HG02852 (cell line): ENCODE measurements around the gene OGFR.

Source experiments
- ATAC-seq: cut with Tn5 transposase; IDR thresholded peaks from one replicate; pipeline ENCODE4 v1.9.1; 2021; ENCODE audit warnings: mild to moderate bottlenecking, moderate library complexity; ENCODE audit not compliant: unreplicated experiment

OGFR gene

DNA sequence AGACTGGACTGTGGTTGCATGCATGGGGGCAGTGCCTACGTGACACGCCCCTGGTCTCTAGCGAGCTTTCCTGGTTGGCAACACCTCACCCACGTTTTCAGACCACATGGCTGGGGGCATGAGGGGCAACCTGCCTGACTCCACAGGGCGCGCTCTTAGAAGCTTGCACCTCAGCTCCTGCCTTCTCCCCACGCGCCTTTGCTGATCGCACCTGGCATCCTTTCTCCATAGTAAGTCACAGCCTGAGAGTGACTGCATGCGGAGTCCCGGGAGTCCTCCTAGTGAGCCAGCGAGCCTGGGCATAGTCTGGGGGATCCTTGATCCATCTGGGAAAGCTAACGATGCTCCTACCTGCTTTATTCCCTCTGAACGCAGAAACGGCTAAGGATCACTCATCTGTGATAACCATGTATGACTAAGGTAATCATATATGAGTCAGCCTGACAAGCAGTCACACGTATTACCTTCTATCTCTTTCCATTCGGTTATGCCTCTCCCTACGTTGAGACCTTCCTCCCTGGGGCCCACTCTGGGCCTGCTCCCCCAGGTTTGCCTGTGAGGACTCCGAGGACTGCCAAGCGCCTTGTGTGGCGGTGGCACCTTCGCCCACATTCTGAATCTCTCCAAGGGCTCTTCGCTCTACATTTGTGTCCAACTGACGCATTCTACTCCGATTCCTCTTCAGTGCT lies 52.4 kb downstream of the OGFR start:
- no peak for ATAC-seq

- ATAC-seq = no peak
These were observed 53.6 kb downstream of the OGFR start for GRCh38 chr20:62858058-62858830.

DNA sequence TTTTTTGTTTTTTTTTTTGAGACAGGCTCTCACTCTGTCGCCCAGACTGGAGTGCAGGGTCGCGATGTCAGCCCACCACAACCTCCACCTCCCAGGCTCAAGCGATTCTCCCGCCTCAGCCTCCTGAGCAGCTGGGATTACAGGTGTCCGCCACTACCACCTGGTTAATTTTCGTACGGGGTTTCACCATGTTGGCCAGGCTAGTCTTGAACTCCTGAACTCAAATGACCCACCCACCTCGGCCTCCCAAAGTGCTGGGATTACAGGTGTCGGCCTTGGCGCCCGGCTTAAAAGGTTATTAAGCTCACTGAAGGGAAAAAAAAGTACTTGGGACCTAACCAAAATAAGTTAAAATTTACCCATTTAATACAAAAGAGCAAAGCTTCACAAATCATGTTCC lies 55.1 kb downstream of the OGFR start:
- no peak for ATAC-seq

GRCh38 chr20:62860391-62860923 lies 55.8 kb downstream of the OGFR start:
- no peak for ATAC-seq

GRCh38 chr20:62860924-62861691 lies 56.5 kb downstream of the OGFR start:
- ATAC-seq = peak; percentile 42

DNA sequence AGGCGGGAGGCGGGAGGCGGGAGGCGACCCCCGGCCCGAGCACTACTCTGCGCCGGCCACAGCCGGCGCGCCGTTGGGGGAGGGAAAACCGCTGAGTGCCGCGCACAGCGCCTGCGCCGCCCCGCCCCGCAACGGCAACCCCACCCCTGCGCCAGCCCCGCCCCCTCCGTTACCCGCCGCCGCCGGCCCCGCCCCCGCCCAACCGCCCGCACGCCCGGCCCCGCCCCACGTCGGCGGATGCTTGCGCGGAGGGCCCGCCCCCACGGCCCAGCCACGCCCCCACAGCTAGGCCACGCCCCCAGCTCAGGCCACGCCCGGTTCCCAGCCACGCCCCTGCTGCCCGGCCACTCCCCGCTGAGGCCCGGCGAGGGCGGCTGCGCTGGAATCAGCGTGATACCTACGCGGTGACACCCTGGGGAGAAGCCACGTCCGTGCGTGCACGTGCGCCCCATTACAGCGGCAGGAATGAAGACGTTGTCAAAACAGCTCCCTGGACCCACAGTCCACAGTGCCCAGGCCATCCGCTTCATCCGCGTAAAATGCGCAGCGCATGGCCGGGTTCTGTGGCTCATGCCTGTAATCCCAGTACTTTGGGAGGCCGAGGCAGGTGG lies 57.2 kb downstream of the OGFR start, which contains the start of gene TCFL5:
Gene TCFL5 (minus strand): TSS at position 97 of the 611 bp plus-strand sequence. CDS start 152 bp downstream, outside the sequence.
- ATAC-seq = peak; percentile 61
